Measurements from ENCODE around the gene PLEKHA6. TPM values are rescaled to one million over a fixed set of nuclear protein-coding genes. Genes with fewer than 3 reads are reported as not detected.

PLEKHA6 gene
- total RNA-seq, 6 donors from 2014 or later: 3.3 to 6.9 (median 4.9) TPM

GRCh38 chr1:204340081-204340889 is 19.4 kb downstream of the PLEKHA6 start:
- Histone ChIP-seq H3K4me3 (no peak overlapping the region), H3K27me3 (no peaks in the 10 kb centered on the region), H3K27ac (no peak overlapping the region), H3K4me1 (no peaks in the 10 kb centered on the region), H3K9me3 (no peaks in the 10 kb centered on the region), H3K36me3 (no peaks in the 10 kb centered on the region)
- ATAC-seq (ENCODE audit: low FRiP score in 2 of 2) (no peak), DNase-seq (no peak)
- 62 to 82% methylated on average over 9 to 12 of the region's 12 CpGs for WGBS, 2 donors
- no peak for TF ChIP-seq POLR2AphosphoS5 (IDR thresholded peaks at IDR 0.05)
- no peak for TF ChIP-seq CTCF (IDR thresholded peaks at IDR 0.05)
- TF ChIP-seq POLR2A (IDR thresholded peaks at IDR 0.05): no peak
- no peak for TF ChIP-seq EP300 (IDR thresholded peaks at IDR 0.05)

GRCh38 chr1:204339541-204339940 is 20.2 kb downstream of the PLEKHA6 start:
- ATAC-seq (ENCODE audit: low FRiP score in 2 of 2): no peak
- DNase-seq: no peak
- Histone ChIP-seq H3K9me3 (no peaks in the 10 kb centered on the region), H3K4me3 (no peak overlapping the region), H3K4me1 (no peaks in the 10 kb centered on the region), H3K36me3 (no peaks in the 10 kb centered on the region), H3K27ac (no peak overlapping the region), H3K27me3 (no peaks in the 10 kb centered on the region)
- TF ChIP-seq POLR2A (IDR thresholded peaks at IDR 0.05) (no peak), EP300 (IDR thresholded peaks at IDR 0.05) (no peak), POLR2AphosphoS5 (IDR thresholded peaks at IDR 0.05) (no peak), CTCF (IDR thresholded peaks at IDR 0.05) (no peak)

GRCh38 chr1:204338997-204339396 is 20.7 kb downstream of the PLEKHA6 start:
- Histone ChIP-seq H3K27me3 (no peaks in the 10 kb centered on the region), H3K9me3 (no peaks in the 10 kb centered on the region), H3K4me1 (no peaks in the 10 kb centered on the region), H3K4me3 (no peak overlapping the region), H3K27ac (no peak overlapping the region), H3K36me3 (no peaks in the 10 kb centered on the region)
- TF ChIP-seq CTCF (IDR thresholded peaks at IDR 0.05) (no peak), EP300 (IDR thresholded peaks at IDR 0.05) (no peak), POLR2A (IDR thresholded peaks at IDR 0.05) (no peak), POLR2AphosphoS5 (IDR thresholded peaks at IDR 0.05) (no peak)
- WGBS, 2 donors: 77 to 93% methylated on average over 3 to 12 of the region's 12 CpGs
- ATAC-seq (ENCODE audit: low FRiP score in 2 of 2): no peak
- DNase-seq: no peak

- no peak for TF ChIP-seq CTCF (IDR thresholded peaks at IDR 0.05)
- no peak for TF ChIP-seq POLR2AphosphoS5 (IDR thresholded peaks at IDR 0.05)
- no peak for TF ChIP-seq EP300 (IDR thresholded peaks at IDR 0.05)
- no peak for TF ChIP-seq POLR2A (IDR thresholded peaks at IDR 0.05)
- 55 to 61% methylated on average over 2 of the region's 2 CpGs for WGBS, 2 donors
- ATAC-seq (ENCODE audit: low FRiP score in 2 of 2) (no peak), DNase-seq (no peak)
- Histone ChIP-seq H3K36me3 (no peaks in the 10 kb centered on the region), H3K27ac (no peak overlapping the region), H3K4me1 (no peaks in the 10 kb centered on the region), H3K4me3 (no peak overlapping the region), H3K9me3 (no peaks in the 10 kb centered on the region), H3K27me3 (no peaks in the 10 kb centered on the region)
Measured at GRCh38 chr1:204338360-204338759, 21.4 kb downstream of the PLEKHA6 start.

GRCh38 chr1:204337583-204337982 is 22.1 kb downstream of the PLEKHA6 start:
- Histone ChIP-seq H3K4me3 (no peak overlapping the region), H3K9me3 (no peaks in the 10 kb centered on the region), H3K27ac (no peak overlapping the region), H3K4me1 (no peaks in the 10 kb centered on the region), H3K27me3 (no peaks in the 10 kb centered on the region), H3K36me3 (no peaks in the 10 kb centered on the region)
- ATAC-seq (ENCODE audit: low FRiP score in 2 of 2) (peak in 1 of 2 donors; percentile 18), DNase-seq (no peak)
- TF ChIP-seq POLR2AphosphoS5 (IDR thresholded peaks at IDR 0.05) (no peak), POLR2A (IDR thresholded peaks at IDR 0.05) (no peak), EP300 (IDR thresholded peaks at IDR 0.05) (no peak), CTCF (IDR thresholded peaks at IDR 0.05) (no peak)
- WGBS, 2 donors: 93 to 95% methylated on average over 6 of the region's 6 CpGs
